HG02884 (cell line): ENCODE data around the gene CSPG4.
"Not testable (repeated sequence)": the region's sequence is repeated elsewhere in the genome, so short reads cannot be mapped to it uniquely, and the experiment has no call there.

Source experiments
- ATAC-seq: cut with Tn5 transposase; IDR thresholded peaks from one replicate; pipeline ENCODE4 v1.9.1; 2021; ENCODE audit warnings: mild to moderate bottlenecking, moderate library complexity; ENCODE audit not compliant: unreplicated experiment

The CSPG4 gene

DNA sequence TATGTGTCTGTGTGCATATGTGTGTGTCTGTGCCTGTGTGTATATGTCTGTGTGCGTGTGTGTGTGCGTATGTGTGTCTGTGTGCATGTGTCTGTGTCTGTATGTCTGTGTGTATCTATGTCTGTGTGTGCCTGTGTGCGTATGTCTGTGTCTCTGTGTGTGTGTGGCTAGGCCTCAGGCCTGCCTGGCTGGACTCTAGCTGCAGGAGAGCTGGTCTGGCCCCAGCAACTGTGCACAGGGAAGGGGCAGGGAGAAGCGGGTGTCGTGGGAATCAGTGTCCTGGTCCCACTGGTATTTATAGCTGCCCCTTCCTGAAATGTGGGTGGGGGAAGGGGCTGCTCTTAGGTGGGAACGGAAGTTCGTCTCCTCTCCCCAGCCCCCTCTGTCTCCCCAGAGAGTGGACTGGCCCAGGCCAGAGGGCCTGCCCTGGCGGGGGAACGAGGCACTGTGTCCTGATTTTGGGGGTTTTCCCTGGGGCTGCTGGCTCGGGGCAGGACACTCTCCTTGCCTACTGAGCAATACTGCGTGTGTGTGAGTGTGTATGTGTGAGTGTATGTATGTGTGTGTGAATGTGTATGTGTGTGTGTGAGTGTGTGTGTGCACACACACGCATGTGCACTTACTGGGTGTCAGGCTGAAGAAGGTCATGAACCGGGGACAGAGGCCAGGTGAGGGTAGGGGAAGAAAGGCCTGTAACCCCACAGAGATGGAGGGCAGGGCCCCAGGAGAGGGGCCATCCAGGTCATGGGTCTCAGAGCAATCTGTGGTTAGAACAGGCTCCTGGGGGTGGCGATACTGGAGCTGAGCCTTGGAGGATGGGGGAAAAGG lies 6.6 kb downstream of the CSPG4 start:
- no peak for ATAC-seq

DNA sequence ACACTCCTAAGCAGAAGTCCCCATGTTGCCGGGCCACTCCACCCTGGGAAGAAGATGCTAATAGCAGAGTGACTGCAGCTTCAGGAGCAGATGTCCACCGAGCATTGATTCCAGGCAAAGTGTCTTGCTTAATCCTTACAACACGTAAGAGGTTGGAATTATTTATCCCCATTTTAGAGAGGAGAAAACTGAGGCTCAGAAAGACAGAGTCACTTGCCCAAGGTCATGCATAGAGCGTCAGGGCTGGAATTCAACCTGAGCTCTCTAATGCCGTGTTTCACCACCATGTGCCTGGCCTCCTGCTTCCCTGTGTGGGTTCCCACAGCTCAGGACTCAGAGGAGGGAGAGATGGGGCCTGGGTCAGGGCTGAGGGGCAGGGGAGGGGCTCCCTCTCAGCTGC lies 7.3 kb downstream of the CSPG4 start:
- ATAC-seq: not testable (repeated sequence)

DNA sequence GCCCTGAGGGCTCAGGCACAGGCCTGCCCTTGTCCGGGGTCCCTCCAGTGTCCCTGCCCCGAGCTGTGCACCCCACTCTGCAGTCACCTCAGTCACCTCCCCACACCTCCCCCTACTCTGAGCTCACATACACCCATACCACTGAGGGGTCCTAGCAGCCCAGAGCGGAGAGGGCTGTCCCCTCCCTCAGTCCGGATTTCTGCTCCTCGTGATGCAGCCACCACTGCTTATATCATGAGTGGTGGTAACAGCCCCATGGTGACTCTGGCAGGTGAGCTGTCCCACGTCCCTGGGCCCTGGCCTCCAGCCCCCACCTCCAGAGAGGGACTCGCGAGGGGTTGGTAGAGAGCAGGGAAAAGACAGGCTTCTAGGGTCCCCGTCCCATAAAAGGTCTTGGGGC lies 8.0 kb downstream of the CSPG4 start:
- no peak for ATAC-seq

DNA sequence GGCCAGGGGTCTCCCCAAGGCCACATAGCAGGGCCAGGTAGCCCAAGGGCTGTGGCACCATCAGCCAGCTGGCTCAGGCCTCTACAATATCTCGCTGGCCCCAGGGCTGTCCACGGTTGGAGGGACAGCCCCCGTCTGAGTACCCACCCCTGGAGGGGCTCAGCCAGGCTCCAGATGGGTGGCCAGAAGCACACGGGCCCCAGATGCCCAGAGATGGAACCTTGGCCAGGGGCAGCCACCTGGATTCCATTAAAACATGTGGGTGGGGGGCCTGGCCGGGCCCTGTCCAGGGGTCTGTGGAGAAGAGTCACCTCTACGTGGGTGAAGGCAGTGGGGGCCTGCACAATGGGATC lies 8.4 kb downstream of the CSPG4 start:
- ATAC-seq: no peak

DNA sequence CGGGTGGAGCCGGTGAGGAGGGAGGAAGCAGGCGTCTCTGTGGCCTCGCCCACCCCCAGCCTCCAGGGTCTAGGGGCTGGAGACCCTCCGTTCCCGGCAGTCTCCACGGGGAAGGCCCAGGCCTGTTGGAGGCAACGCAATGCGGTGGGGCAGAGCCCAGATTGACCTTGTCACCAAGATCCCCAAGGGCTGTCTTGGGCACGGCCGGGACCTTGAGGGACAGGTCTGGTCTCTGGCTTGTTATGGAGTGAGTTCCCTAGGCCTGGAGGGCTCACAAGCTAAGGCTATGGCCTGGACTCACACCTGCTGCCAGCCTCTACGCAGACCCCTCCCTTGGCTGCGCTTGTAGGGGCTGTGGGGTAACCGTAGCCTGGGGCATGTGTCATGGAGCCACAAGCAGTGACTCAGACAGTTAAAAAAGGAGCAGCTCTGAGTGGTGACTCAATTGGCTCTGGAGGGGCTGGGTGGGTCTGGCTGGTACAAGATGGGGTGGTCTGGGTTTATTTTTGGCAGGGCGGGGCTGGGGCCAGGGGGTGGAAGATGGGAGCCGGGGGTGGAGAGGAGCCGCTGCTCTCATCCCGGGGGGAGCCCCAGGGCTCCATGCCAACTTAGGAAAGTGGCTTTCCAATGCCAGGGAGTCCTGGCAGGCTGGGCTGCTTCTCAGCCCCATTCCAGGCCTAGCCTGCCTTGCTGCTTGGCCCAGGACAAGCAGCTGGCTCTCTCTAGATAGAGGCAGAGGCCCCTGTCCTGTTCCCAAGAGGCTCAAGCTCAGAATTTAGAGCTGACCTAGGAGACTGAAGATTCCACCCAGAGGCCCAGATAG lies 9.0 kb downstream of the CSPG4 start:
- not testable (repeated sequence) for ATAC-seq

DNA sequence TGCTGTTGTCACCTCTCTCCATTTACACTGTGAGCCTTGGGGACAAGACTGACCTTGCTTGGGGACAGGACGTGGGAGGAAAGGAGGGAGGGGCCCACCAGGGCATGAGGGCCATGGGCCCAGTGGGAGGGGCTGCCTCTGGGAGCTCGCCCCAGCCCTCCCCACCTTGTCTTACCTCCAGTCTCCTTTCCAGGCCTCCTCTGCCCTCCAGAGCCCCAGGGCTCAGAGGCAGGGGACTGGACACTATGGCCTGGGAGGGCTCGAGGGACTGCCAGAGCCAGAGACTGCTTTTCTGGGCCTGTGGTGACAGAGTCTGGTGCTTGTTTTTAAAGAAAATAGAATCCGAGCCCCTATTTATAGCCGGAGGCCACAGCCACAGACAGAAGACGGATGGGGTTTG lies 10.2 kb downstream of the CSPG4 start:
- no peak for ATAC-seq

DNA sequence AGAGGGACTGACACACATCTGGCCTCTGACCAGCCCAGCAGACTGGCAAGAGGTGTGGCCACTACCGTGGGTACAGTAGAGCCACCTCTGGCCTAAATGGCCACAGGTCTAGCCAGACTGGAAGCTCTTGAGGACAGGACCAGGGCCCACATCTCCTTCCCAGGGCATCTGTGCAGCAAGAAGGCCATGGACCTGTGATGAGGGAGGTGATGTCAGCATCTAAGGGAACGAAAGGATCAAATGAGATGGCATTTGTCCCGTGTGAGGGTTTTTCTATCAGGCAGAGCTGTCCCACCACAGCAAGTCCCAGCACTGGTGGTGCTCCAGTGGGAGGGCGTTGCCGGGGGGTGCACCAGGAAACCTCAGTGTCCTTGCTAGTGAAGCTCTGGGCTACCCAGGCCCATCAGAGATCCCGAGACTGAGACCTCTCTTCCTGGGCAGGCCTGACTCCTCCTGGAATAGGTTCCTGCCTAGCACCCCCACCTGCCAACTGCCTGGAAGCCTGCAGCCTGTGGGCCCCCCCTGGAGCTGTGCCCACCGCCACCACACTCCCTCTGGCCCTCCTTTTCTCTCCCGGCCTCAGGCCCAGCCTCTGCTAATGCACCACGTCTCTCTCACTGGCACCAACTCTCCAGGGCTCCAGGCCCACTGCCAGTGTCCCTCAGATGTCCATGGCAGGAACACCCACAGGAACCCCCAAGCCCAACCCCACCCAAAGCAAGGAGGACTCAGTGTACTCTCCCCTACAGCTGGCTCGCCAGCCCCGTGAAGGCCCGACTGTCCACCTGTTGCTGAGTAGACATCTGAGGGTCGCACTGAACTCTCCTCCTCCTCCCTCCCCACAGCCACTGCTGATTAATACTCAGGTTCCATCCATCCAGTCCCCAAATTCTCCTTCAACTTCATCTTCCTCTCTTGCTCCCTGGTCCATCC lies 11.3 kb downstream of the CSPG4 start:
- ATAC-seq: not testable (repeated sequence)

DNA sequence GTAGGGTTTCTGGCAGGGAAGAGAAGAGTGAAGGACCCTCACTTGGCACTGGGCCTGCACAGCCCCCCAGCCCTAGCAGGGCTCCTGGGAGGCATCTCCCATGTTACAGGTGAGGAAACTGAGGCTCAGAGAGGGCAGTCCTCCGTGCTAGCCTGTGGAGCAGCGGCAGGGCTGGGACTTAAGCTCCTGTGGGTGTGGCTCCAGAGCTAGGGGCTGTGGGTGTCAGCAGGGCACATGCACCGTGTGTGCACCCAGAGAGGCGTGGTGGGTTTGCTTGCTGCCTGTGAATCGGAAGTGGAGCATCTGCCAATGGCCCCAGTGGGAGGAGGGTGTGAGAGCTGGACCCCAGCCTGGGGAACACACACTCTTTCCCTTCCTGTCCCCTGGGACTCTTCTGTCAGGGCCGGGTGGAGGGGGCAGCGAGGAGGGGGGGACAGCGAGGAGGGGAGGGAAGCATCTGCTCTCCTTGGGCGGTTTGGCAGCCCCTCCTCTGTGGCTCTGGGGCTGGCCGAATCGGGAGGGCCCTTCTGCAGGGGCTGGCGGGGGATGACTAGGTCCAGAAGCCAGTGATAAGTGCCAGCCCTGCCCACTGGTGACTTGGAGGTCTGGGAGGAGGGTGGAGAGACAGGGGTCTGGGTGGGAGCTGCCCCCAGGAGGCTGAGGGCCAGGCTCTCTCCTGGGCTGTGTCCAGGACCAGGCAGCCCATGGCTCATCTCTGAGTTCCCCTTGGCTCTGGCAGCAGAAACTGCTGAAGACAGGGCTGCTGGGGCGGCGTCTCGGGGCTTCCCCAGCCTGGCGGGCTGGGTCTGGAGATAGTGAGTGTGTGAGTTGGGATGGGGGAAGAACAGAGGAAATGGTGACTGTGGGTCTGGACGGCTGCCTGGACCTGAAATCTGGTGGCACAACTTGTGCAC lies 12.4 kb downstream of the CSPG4 start:
- not testable (repeated sequence) for ATAC-seq

DNA sequence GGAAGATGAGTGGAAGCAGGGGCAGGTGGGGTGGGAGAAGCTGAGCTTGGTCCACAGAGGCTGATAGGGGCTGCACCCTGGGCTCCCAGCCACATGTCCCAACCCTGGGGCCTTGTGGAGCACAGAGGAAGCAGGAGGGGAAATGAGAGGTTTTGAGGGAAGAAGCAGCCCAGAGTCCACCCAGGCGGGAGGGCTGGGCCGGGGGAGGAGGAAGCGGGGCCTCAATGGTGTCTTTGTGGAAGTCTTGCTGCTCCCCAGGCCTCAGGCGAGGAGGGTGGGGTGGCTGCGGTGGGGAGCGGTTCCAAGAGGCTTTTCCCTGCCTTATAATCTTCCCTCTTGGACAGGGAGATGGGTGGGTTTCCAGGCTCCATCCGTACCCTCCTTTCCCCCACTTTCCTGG lies 13.1 kb downstream of the CSPG4 start:
- not testable (repeated sequence) for ATAC-seq

DNA sequence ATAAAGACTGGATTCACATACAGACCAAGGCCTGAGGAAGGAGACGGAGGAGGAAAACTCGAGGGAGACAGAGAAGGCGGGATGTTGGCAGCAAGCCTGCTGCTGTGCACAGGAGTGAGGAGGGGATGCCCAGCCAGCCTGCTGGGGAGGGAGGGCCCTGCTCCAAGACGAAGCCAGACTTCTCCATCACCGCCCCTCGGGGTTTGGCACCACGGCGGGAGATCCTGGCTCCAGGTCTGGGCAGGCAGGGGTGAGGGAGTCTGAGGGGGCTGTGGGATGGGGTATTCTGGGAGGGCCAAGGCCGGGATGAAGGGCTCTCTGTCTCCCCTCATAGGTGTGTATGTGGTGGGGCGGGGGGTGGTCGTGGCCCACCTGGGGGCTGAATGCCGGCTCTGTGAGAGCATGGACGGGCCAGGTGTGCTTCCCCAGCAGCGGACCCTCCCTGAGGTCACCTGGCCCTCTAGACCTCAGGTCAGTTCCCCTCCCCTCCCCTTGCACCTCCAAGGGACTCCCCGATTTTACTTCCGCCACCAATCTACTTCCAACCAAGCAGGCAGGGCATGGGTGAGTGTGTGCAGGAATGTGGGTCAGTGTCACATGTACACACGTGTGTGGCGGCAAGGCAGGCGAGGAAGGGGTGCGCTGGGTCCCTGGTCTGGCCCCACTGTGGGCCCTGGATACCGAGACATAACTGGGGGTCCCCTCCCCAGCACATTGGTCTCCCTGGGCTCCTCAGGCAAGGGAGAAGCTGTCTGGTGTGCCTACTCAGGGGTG lies 14.5 kb downstream of the CSPG4 start:
- ATAC-seq: not testable (repeated sequence)

DNA sequence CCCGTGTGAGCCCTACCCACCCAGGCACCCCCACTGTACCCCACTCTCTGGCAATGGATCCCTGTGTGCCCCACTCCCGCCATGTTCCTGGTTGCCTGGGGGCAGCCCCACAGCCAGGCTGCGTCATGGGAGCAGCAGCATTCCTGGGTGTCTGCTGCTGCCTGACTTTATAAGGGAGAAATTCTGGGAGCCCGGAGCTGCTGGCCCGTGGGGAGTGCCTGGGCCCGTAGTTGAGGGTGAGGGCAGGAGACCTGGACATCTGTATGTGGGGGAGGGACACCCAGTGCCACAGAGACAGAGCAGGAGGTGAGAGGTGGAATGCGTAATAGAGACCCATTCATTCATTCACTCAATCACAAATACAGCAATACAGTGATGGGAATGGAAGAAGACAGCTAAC lies 15.1 kb downstream of the CSPG4 start:
- no peak for ATAC-seq

DNA sequence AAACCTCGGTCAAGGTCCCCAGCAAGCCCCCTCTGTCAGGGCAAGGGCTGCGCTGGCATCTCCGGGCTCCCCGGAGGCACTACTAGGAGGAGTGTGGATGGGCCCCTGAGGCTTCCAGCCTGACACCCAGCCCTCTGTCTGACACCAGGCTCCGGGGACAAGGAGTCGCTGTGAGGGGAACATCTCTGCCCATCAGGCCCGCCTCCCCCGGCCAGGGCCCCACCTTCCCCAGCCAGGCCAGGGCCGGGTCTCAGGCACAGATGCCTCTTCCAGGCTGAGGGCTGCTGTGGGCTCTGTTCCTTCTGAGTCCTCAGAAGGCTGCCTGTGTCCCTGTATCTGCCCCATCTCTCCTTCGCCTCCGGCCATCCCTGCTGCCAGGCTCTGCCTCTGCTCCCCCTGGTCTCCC lies 15.8 kb downstream of the CSPG4 start:
- ATAC-seq: no peak

DNA sequence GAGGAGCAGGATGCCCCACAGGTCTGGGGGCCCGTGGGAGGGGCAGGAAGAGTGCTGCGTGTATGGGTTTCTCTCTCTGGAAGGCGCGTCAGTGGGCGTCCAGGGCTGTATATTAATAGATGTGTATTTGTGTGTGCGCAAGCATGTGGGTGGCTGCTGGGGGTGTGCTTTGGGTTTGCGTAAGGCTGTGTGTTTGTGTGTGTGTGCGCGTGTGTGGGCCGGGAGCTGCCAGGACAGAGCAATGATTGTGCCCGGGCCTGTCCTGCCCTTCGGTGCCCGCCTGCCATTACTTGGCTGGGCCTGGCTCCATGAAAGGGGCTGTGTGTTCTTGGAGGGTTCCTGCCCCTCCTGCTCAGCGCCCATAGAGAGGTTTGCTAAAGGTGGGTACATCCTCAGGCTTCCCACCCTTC lies 16.3 kb downstream of the CSPG4 start:
- ATAC-seq: no peak

DNA sequence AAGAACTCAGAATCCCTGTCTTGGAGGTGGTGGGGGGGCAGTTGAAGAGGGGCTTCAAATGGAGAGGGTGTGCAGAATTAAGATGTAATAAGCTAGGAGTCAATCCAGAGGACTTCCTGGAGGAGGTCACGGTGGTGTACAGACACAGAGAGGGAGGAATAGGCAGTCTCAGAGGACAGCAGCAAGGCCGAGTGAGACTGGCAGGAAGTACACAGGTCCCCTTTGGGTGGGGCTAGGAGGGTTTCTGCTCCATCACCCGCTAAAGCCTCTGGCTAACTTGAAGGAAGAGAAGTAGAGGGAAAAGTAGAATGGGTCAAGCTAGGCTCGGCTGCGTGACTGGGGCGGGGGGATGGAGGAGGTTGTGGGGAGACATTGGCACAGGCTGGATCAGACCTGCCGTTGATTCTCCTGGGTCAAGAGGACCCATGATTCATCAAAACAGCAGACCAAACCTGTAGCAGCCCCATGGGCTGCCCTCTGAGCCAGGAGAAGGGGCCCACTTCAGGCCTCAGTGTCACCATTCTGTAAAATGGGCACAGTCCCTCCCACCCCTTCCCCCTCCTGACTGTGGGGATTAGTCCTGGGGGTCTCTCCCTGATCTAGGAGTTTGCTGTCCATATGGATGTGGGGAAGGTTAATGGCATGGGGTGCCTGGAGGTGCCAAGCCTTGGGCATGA lies 16.9 kb downstream of the CSPG4 start:
- ATAC-seq: no peak

DNA sequence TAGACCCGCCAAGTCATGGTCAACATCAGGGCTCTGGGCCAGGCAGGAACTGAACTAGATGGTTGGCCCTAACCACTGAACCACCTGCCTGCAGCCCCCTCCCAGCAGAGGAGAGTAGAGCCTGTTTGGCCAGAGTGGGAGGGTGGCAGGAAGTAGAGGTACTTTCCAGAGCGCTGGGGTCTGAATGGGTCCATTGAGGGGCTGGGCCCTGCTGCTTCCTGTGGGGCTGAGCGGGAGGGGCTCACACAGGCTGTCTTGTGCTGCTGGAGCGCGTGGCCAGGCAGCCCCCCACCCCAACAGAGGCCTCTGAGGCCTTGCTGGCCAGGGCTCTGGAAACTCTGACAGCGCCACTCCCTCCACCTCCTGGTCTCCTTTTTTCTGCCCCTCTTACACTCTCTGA lies 17.4 kb downstream of the CSPG4 start:
- no peak for ATAC-seq

DNA sequence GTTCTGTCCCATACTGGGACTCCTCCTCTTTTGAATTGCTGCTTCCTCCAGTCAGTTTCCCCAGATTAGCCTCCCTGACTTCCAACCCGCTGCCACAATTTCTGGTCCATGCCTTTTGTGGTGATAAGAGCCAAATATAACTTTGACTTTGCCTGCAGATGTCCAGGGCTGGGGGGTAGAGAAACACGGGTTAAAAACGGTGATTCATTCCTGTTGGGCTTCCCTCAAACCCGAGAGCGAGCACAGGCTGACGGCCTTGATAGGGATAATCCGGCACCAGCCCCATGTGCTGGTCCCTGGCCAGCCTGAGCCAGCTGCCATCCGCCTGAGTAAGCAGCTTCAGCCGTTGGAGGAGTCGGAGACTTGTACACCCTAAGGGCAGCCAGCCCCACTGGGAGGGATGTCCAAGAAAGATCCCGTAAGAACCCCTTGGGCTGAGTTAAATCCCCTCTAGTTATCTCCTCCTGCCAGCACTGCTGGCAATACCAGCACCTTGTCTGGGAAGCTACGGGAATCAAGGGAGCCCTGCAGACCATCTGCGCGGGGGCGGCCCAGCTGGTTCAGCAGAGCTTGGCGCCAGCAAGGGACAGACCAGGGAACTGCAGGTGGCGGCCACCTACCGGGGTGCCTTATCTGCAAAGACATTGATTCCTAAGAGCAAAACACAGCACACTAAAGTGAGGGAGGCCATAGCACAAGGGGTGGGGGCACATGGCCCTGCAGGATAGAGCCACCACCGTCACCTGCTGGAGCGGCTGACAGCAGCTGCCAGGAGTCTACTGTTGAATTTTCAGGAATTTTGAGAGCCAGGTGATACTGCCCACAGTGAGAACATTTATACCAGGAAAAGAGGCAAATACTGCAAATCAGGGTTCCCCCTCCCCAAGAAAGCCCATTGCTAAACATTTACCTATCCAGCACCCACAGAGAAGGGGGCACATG lies 18.1 kb downstream of the CSPG4 start:
- ATAC-seq: no peak

DNA sequence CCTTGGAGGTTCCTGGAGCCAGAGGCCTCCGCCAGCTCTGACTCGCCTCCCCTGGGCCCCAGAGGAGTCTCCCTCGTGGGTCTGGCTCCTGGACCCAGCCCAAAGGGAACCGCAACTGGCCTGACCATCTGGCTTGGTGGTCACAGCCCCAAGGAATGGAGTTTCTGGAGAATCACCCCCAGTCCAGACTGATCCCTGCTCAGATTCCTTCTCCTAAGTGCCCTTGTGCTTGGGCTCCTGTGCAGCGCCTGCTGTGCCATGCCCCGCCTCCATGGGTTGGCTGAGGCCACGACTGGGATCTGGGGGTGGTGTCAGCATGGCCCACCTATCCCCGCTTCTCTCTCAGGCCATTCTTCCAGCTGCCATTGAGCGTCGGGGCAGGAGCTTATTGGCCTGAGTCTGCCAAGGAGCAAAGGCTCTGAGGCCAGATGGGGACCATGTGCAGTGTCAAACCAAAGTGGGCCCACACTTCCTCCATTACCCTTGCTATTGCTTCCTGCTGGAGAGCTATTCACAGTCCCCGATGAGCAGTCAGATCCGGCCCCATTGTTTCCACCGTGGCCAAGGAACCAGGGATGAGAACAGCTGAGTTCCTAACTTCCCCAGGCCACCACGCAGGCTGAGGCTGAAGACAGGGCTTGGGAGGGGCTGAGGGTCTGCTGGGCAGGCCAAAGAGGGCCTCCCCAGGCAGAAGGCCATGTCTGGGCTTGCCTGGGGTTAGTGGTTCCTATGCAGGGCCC lies 19.0 kb downstream of the CSPG4 start:
- no peak for ATAC-seq
